ENCODE results near the gene MYL12A. TPM values are rescaled to one million over a fixed set of nuclear protein-coding genes. Genes with fewer than 3 reads are reported as not detected.

MYL12A gene
- total and polyA plus RNA-seq, 2 of the 8 experiments (the other 6 are each of a cell fraction or from before 2014, with no cell fraction given) = 188 to 247 TPM

GRCh38 chr18:3226048-3226447, 21.6 kb upstream of the MYL12A start:
- FAIRE-seq = no peak

More at GRCh38 chr18:3226048-3226447, 21.6 kb upstream of the MYL12A start:
- H3K36me3 ChIP-seq (ENCODE audit: control insufficient read depth in 2 of 4, insufficient read depth in 4 of 4, low read length in 3 of 4) = no peaks in the 10 kb centered on the region
- H4K91ac ChIP-seq (replicated peaks; ENCODE audit: insufficient read length, low read length) = no peak overlapping the region
- peaks cover 0 to 6% (median 1%) of the 10 kb centered on the region in 4 experiments; a peak in 4 of 7 replicates for H3K4me1 ChIP-seq (replicated peaks in 1 of 4; ENCODE audit: control insufficient read depth in 3 of 4, insufficient read depth in 4 of 4, low read length in 3 of 4)
- H2BK5ac ChIP-seq (ENCODE audit: low read depth, low read length) = no peak overlapping the region
- ChIA-PET CTCF (ENCODE audit: partially characterized antibody) (interaction anchor here (0.9 to 1.2 kb wide), 3 partner anchors 9 to 74 kb away, joined by 3 read pairs; no protein-coding TSS in a partner anchor), POLR2A (ENCODE audit: partially characterized antibody) (interaction anchor here (1.2 kb wide), 1 partner anchor 22 kb away, joined by 4 read pairs; no protein-coding TSS in a partner anchor)
- no peak for DNase-seq (ENCODE audit: low read depth in 1 of 2, low spot score in 2 of 2)
- no peak overlapping the region for H3K18ac ChIP-seq (ENCODE audit: extremely low read depth, low read length)
- H3K4me2 ChIP-seq (ENCODE audit: insufficient read depth in 1 of 2, low read depth in 2 of 2, low read length in 2 of 2) = no peak overlapping the region
- no peak overlapping the region; the same call in 1 of the 2 replicates for H2BK15ac ChIP-seq (ENCODE audit: low read length)
- no peak overlapping the region for H2AFZ ChIP-seq (ENCODE audit: low read length)
- 85% methylated on average over 6 of the region's 6 CpGs; no CpG with 5 or more reads in 1 of the 2 experiments for WGBS, 2 experiments (ENCODE audit: extremely low coverage in 1 of 2, insufficient coverage in 1 of 2, insufficient read length in 1 of 2, insufficient replicate concordance in 2 of 2, low coverage in 1 of 2, low lambda C conversion rate in 2 of 2, missing lambda C conversion rate in 1 of 2)
- no peak overlapping the region for H3K4ac ChIP-seq (replicated peaks; ENCODE audit: insufficient read length, low read depth, low read length)
- H3K27ac ChIP-seq (ENCODE audit: low read depth, low read length) = no peak overlapping the region
- H3K4me3 ChIP-seq (ENCODE audit: extremely low read depth in 1 of 4, insufficient read depth in 2 of 4, low read depth in 3 of 4, low read length in 4 of 4) = no peak overlapping the region
- H2AK5ac ChIP-seq (ENCODE audit: low read depth, low read length) = no peak overlapping the region
- H3K23me2 ChIP-seq (ENCODE audit: low read depth, low read length) = no peaks in the 10 kb centered on the region
- H2BK20ac ChIP-seq (ENCODE audit: low read length) = no peak overlapping the region
- no peaks in the 10 kb centered on the region; a peak in 1 of 7 replicates for H3K27me3 ChIP-seq (replicated peaks in 1 of 4; ENCODE audit: control insufficient read depth in 3 of 4, extremely low read depth in 1 of 4, insufficient read depth in 3 of 4, low read length in 3 of 4)
- TF ChIP-seq RAD21 (IDR thresholded peaks at IDR 0.05 in 1 of 2, conservative IDR thresholded peaks at IDR 0.05 in 1 of 2; ENCODE audit: low read depth in 2 of 2, low read length in 2 of 2) (no peak), CREB1 (IDR thresholded peaks at IDR 0.05) (no peak), TBP (IDR thresholded peaks at IDR 0.05; ENCODE audit: low read depth, low read length) (no peak), CHD2 (IDR thresholded peaks at IDR 0.05; ENCODE audit: low read length) (no peak), JUN (IDR thresholded peaks at IDR 0.05; ENCODE audit: low read depth, low read length) (no peak), CEBPB (IDR thresholded peaks at IDR 0.05; ENCODE audit: low read depth, low read length) (no peak), POU5F1 (IDR thresholded peaks at IDR 0.05; ENCODE audit: low read depth, low read length) (no peak), PHF8 (conservative IDR thresholded peaks at IDR 0.05; ENCODE audit: low read depth, low read length) (no peak), TAF7 (optimal IDR thresholded peaks at IDR 0.05; ENCODE audit: borderline replicate concordance, low read depth, low read length) (no peak), HDAC2 (IDR thresholded peaks at IDR 0.05; ENCODE audit: borderline replicate concordance in 1 of 2, low read depth in 2 of 2, low read length in 2 of 2) (no peak), SP4 (IDR thresholded peaks at IDR 0.05; ENCODE audit: low read length) (no peak), RNF2 (IDR thresholded peaks at IDR 0.05; ENCODE audit: borderline replicate concordance, low read depth, low read length, missing control alignments, poor library complexity, severe bottlenecking) (no peak), KDM5A (IDR thresholded peaks at IDR 0.05; ENCODE audit: low read length) (no peak), JUND (IDR thresholded peaks at IDR 0.05; ENCODE audit: low read length) (no peak)
- H3K79me1 ChIP-seq (ENCODE audit: low read depth, low read length) = no peaks in the 10 kb centered on the region
- H4K8ac ChIP-seq (ENCODE audit: extremely low read depth, insufficient read depth, low read length) = no peak overlapping the region
- no peaks in the 10 kb centered on the region for H3K9me3 ChIP-seq (ENCODE audit: insufficient read depth in 2 of 2, low read depth in 1 of 2, low read length in 1 of 2)
- no peak overlapping the region for H3K23ac ChIP-seq (ENCODE audit: insufficient read length)
- no peak overlapping the region for H3K56ac ChIP-seq (replicated peaks; ENCODE audit: insufficient read length, low read depth, low read length)
- H2BK120ac ChIP-seq (replicated peaks; ENCODE audit: low read depth, low read length) = no peak overlapping the region
- no peak overlapping the region; the same call in 1 of the 2 replicates for H2BK12ac ChIP-seq (ENCODE audit: low read depth, low read length)
- no peak overlapping the region for H3K9ac ChIP-seq (replicated peaks in 1 of 4; ENCODE audit: extremely low read depth in 1 of 4, low read depth in 3 of 4, low read length in 3 of 4)
- no peaks in the 10 kb centered on the region for H3K79me2 ChIP-seq (ENCODE audit: control insufficient read depth in 1 of 2, insufficient read depth in 2 of 2, low read length in 2 of 2)
- no peak overlapping the region for H3K14ac ChIP-seq (ENCODE audit: insufficient read length)
- H4K5ac ChIP-seq (ENCODE audit: insufficient read length, low read depth, low read length) = no peak overlapping the region
- no peaks in the 10 kb centered on the region for H4K20me1 ChIP-seq (replicated peaks in 1 of 2; ENCODE audit: control insufficient read depth in 1 of 2, insufficient read depth in 2 of 2, low read length in 2 of 2)
